MM.1S (cell line): ENCODE data around the gene IFITM10.

Source experiments
- DNase-seq: peaks from one replicate; pipeline ENCODE4 v3.0.0-alpha.2; 2015
- H2AFZ ChIP-seq: fragments of 300-600 bp; sonication (generic); 2 replicates; pipeline ENCODE4 v1.6.0; 2016; ENCODE audit warnings: antibody characterized with exemption, low read length
- H3F3A ChIP-seq: fragments of 300-600 bp; sonication (generic); 2 replicates; pipeline ENCODE4 v1.6.1; 2016; ENCODE audit warnings: mild to moderate bottlenecking, antibody characterized with exemption, low read length, moderate library complexity, mixed read lengths; ENCODE audit not compliant: insufficient read depth
- H3K27ac ChIP-seq: fragments of 300-600 bp; sonication (generic); 2 replicates; pipeline ENCODE4 v1.5.1; 2016; ENCODE audit warnings: mild to moderate bottlenecking, low read length
- H3K27me3 ChIP-seq: fragments of 300-600 bp; sonication (generic); replicated peaks from 2 replicates; pipeline ENCODE4 v1.6.0; 2016; ENCODE audit warnings: low read length; ENCODE audit not compliant: insufficient read depth
- H3K36me3 ChIP-seq: fragments of 300-600 bp; sonication (generic); replicated peaks from 2 replicates; pipeline ENCODE4 v1.6.1; 2016; ENCODE audit warnings: mild to moderate bottlenecking, low read length, mixed read lengths; ENCODE audit not compliant: insufficient read depth
- H3K4me1 ChIP-seq: fragments of 300-600 bp; sonication (generic); 2 replicates; pipeline ENCODE4 v1.6.1; 2016; ENCODE audit warnings: low read length, mixed read lengths
- H3K4me2 ChIP-seq: fragments of 300-600 bp; sonication (generic); 2 replicates; pipeline ENCODE4 v1.6.0; 2016; ENCODE audit warnings: low read depth, low read length
- H3K4me3 ChIP-seq: fragments of 300-600 bp; sonication (generic); 2 replicates; pipeline ENCODE4 v1.5.1; 2016; ENCODE audit warnings: low read length, mixed read lengths
- H3K79me2 ChIP-seq: fragments of 300-600 bp; sonication (generic); 2 replicates; pipeline ENCODE4 v1.6.1; 2016; ENCODE audit warnings: mixed run types, low read length, mixed read lengths
- H3K9ac ChIP-seq: fragments of 300-600 bp; sonication (generic); 2 replicates; pipeline ENCODE4 v1.6.1; 2016; ENCODE audit warnings: low read length, mixed read lengths
- H3K9me2 ChIP-seq: fragments of 300-600 bp; sonication (generic); replicated peaks from 2 replicates; pipeline ENCODE4 v1.6.1; 2016; ENCODE audit warnings: mild to moderate bottlenecking, low read length, mixed read lengths; ENCODE audit not compliant: insufficient read depth
- H3K9me3 ChIP-seq: fragments of 300-600 bp; sonication (generic); replicated peaks from 2 replicates; pipeline ENCODE4 v1.6.1; 2016; ENCODE audit warnings: mild to moderate bottlenecking, low read length, mixed read lengths; ENCODE audit not compliant: insufficient read depth
- H4K20me1 ChIP-seq: fragments of 300-600 bp; sonication (generic); 2 replicates; pipeline ENCODE4 v1.6.1; 2016; ENCODE audit warnings: mild to moderate bottlenecking, low read length, moderate library complexity, mixed read lengths; ENCODE audit not compliant: insufficient read depth
- CTCF ChIP-seq: fragments of 300-600 bp; sonication (generic); IDR thresholded peaks from 2 replicates; pipeline ENCODE4 v1.5.1; 2016; ENCODE audit warnings: antibody characterized with exemption, low read length, mixed read lengths
- EZH2 ChIP-seq: fragments of 300-600 bp; sonication (generic); optimal IDR thresholded peaks from 2 replicates; pipeline ENCODE3; 2017; ENCODE audit warnings: low read depth, mild to moderate bottlenecking, antibody characterized with exemption, low read length, mixed read lengths
- EZH2phosphoT487 ChIP-seq: fragments of 300-600 bp; sonication (generic); IDR thresholded peaks from 2 replicates; pipeline ENCODE4 v1.6.1; 2018; ENCODE audit warnings: antibody characterized with exemption, low read length

The IFITM10 gene

GRCh38 chr11:1749395-1750351, 722 bp downstream of the IFITM10 start:
- H3K4me2 ChIP-seq: no peak overlapping the region
- no peak for TF ChIP-seq CTCF
- H3K9me2 ChIP-seq: no peaks in the 10 kb centered on the region
- no peak for DNase-seq
- no peaks in the 10 kb centered on the region for H3K9me3 ChIP-seq
- no peaks in the 10 kb centered on the region for H3K79me2 ChIP-seq
- no peak overlapping the region for H2AFZ ChIP-seq
- no peak overlapping the region for H3K4me3 ChIP-seq
- no peak overlapping the region for H3K27ac ChIP-seq
- no peak overlapping the region for H3K9ac ChIP-seq
- no peaks in the 10 kb centered on the region for H3K4me1 ChIP-seq
- peaks cover 7% of the 10 kb centered on the region for H3K27me3 ChIP-seq
- H3K36me3 ChIP-seq: no peaks in the 10 kb centered on the region
- H3F3A ChIP-seq: no peaks in the 10 kb centered on the region
- no peaks in the 10 kb centered on the region; the same call in 1 of the 2 replicates for H4K20me1 ChIP-seq

DNA sequence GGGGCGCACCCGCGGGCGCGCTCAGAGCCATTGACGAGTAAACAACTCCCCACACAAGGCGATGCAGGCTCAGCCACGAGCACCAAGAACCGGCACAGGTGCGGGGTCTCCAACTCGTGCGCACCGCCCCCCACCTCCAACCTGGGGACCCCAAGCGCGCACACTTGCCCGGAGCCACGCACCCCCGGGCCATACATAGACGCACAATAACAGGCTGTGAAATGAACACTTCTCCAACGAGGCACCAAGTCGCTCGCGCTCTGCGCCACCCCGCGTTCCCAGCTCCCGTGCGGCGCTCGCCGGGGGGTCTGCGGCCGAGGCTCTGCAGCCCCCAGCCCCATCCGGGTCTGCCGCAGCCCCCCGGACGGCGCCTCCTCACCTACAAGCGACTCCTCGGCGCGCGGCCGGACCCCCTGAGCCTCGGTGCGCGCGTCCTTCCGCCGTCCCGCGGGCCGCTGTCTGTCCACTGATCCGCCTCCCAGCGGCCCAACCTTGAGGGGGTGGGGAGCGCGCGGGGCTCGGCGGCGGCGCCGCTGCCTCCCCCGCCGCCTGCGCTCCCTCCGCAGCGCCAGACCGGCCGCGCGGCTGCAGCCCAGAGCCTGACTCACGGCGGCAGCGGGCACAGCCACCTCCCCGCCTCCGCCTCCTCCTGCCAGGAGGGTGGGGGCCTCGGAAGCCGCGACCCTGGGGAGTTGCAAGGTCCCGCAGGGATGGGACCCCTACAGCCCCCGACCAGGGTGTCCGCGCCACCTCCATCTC, 1.6 kb downstream of the IFITM10 start:
- Histone ChIP-seq H3F3A (no peaks in the 10 kb centered on the region), H3K36me3 (no peaks in the 10 kb centered on the region), H2AFZ (no peak overlapping the region), H3K27me3 (peaks cover 16% of the 10 kb centered on the region), H3K4me2 (no peak overlapping the region), H3K9me3 (no peaks in the 10 kb centered on the region), H3K4me3 (no peak overlapping the region), H3K27ac (no peak overlapping the region), H3K9me2 (no peaks in the 10 kb centered on the region), H3K9ac (no peak overlapping the region), H4K20me1 (no peaks in the 10 kb centered on the region; the same call in 1 of the 2 replicates), H3K4me1 (no peaks in the 10 kb centered on the region), H3K79me2 (no peaks in the 10 kb centered on the region)
- no peak for DNase-seq
- TF ChIP-seq EZH2phosphoT487 (no peak), CTCF (no peak), EZH2 (no peak)

DNA sequence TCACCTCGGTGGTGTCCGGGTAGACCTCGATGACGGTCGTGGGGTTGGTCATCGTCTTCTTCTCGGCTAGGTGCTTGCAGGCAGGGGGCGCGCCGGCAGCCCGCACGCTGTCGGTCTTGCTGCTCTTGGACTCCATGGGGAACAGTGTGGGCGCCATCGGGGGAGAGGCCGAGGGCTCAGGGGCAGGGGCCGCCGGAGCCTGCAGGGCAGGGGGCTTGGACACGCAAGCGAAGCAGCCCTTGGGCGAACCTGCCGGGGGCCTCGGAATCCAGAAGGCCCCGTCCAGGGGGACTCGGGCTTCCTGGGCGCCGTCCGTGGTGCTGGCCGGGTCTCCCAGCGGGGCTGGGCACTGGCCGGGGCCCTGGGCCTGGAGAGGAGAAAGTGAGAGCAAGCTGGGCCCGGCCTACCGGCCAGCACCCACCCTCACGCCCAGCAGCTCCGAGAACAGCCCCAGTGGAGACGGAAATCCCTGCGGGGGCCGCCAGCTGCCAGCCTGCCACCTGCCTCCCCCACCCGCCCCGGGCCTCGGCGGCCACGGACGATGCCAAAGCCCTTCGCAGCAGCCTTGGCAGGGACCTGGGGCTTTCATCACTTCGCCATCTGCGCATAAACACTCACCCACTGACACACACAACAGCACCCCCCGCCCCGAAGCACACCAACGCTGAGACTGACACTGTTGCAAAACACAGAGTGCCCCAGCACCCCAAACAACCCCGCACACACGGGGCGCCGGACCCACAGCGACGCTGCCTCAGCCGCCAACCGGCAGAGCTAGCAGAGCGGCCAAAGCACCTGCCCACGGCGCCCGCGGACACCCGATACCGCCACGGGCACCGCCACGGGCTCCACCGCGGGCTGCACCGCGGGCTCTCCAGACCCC, 2.4 kb downstream of the IFITM10 start:
- Histone ChIP-seq H3K27ac (no peak overlapping the region), H3K4me1 (no peaks in the 10 kb centered on the region), H3K9me2 (no peaks in the 10 kb centered on the region), H3K36me3 (no peaks in the 10 kb centered on the region), H3F3A (no peaks in the 10 kb centered on the region), H3K4me2 (no peak overlapping the region), H3K27me3 (peaks cover 24% of the 10 kb centered on the region), H4K20me1 (no peaks in the 10 kb centered on the region; the same call in 1 of the 2 replicates), H3K9ac (no peak overlapping the region), H3K4me3 (no peak overlapping the region), H2AFZ (no peak overlapping the region), H3K9me3 (no peaks in the 10 kb centered on the region), H3K79me2 (no peaks in the 10 kb centered on the region)
- no peak for DNase-seq
- TF ChIP-seq EZH2phosphoT487 (no peak), EZH2 (no peak), CTCF (no peak)
